Parathyroid adenoma (tissue), 2 donors: ENCODE measurements around the gene C19orf44.

Source experiments
- H2AFZ ChIP-seq: fragments of 300-600 bp; sonication (generic); one replicate; pipeline ENCODE4 v1.7.0; 2017; ENCODE audit warnings: antibody characterized with exemption, mild to moderate bottlenecking
- H3K27ac ChIP-seq: fragments of 300-600 bp; sonication (generic); one replicate; pipeline ENCODE4 v1.7.0; 2017
- H3K27me3 ChIP-seq: fragments of 300-600 bp; sonication (generic); one replicate; pipeline ENCODE4 v1.7.0; 2017; ENCODE audit warnings: low read length; ENCODE audit not compliant: control insufficient read depth, insufficient read depth
- H3K36me3 ChIP-seq: fragments of 300-600 bp; sonication (generic); one replicate; pipeline ENCODE4 v1.7.0; 2017; ENCODE audit warnings: low read length; ENCODE audit not compliant: control insufficient read depth, insufficient read depth
- H3K4me1 ChIP-seq: fragments of 300-600 bp; sonication (generic); one replicate; pipeline ENCODE4 v1.7.0; 2017; ENCODE audit warnings: control low read depth
- H3K4me2 ChIP-seq: fragments of 300-600 bp; sonication (generic); one replicate; pipeline ENCODE4 v1.7.0; 2017; ENCODE audit warnings: low read length
- H3K4me3 ChIP-seq: fragments of 300-600 bp; sonication (generic); one replicate; pipeline ENCODE4 v1.7.0; 2017; ENCODE audit warnings: low read depth, low read length
- H3K79me2 ChIP-seq: fragments of 300-600 bp; sonication (generic); one replicate; pipeline ENCODE4 v1.7.0; 2017; ENCODE audit warnings: control low read depth
- H3K9ac ChIP-seq: fragments of 300-600 bp; sonication (generic); one replicate; pipeline ENCODE4 v1.7.0; 2017; ENCODE audit warnings: mild to moderate bottlenecking
- H3K9me3 ChIP-seq: fragments of 300-600 bp; sonication (generic); one replicate; pipeline ENCODE4 v1.7.0; 2017; ENCODE audit warnings: low read length; ENCODE audit not compliant: control insufficient read depth
- TF ChIP-seq, protein P1 (sequence below): fragments of 300-600 bp; sonication (generic); IDR thresholded peaks from one replicate; pipeline ENCODE4 v1.7.0; 2017; ENCODE audit warnings: antibody characterized with exemption, mild to moderate bottlenecking
- donor health status: primary hyperparathyroidism.

C19orf44 gene

GRCh38 chr19:16532440-16533234, 36.4 kb downstream of the C19orf44 start:
- Histone ChIP-seq H3K4me3 (no peak overlapping the region), H2AFZ (no peak overlapping the region), H3K27me3 (no peaks in the 10 kb centered on the region), H3K4me1 (no peaks in the 10 kb centered on the region), H3K36me3 (no peaks in the 10 kb centered on the region), H3K4me2 (no peak overlapping the region), H3K27ac (no peak overlapping the region), H3K9ac (no peak overlapping the region), H3K9me3 (no peaks in the 10 kb centered on the region), H3K79me2 (peaks cover 19% of the 10 kb centered on the region)
- TF ChIP-seq, protein P1, sequence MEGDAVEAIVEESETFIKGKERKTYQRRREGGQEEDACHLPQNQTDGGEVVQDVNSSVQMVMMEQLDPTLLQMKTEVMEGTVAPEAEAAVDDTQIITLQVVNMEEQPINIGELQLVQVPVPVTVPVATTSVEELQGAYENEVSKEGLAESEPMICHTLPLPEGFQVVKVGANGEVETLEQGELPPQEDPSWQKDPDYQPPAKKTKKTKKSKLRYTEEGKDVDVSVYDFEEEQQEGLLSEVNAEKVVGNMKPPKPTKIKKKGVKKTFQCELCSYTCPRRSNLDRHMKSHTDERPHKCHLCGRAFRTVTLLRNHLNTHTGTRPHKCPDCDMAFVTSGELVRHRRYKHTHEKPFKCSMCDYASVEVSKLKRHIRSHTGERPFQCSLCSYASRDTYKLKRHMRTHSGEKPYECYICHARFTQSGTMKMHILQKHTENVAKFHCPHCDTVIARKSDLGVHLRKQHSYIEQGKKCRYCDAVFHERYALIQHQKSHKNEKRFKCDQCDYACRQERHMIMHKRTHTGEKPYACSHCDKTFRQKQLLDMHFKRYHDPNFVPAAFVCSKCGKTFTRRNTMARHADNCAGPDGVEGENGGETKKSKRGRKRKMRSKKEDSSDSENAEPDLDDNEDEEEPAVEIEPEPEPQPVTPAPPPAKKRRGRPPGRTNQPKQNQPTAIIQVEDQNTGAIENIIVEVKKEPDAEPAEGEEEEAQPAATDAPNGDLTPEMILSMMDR: no peak

DNA sequence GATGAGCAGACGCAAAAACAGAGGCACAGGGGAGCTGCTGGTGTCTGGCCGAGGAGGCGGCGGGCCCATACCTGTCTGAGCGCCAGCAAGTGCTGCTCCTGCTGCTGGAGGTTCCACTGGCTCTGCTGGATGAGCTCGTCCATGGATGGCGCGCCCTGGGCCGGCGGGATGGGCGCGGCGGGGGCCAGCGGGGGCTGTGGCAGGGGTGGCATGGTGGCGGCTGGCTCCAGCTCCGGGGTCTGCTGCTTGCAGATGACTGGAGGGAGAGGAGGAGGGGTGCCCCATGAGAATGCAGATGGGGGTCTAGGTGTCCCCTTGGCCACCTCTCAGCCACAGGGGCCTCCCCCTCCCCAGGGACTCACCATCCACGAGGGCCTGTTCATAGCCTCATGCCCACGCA, 39.2 kb downstream of the C19orf44 start:
- Histone ChIP-seq H3K9me3 (no peaks in the 10 kb centered on the region), H3K79me2 (peaks cover 42% of the 10 kb centered on the region), H2AFZ (no peak overlapping the region), H3K27ac (no peak overlapping the region), H3K4me2 (no peak overlapping the region), H3K9ac (no peak overlapping the region), H3K27me3 (no peaks in the 10 kb centered on the region), H3K36me3 (no peaks in the 10 kb centered on the region), H3K4me3 (no peak overlapping the region), H3K4me1 (no peaks in the 10 kb centered on the region)
- TF ChIP-seq, protein P1: no peak

- no peaks in the 10 kb centered on the region for H3K27me3 ChIP-seq
- no peak overlapping the region for H3K9ac ChIP-seq
- no peak overlapping the region for H2AFZ ChIP-seq
- H3K4me3 ChIP-seq: no peak overlapping the region
- no peak overlapping the region for H3K27ac ChIP-seq
- no peaks in the 10 kb centered on the region for H3K9me3 ChIP-seq
- H3K4me1 ChIP-seq: peaks cover 3% of the 10 kb centered on the region
- TF ChIP-seq, protein P1: no peak
- H3K79me2 ChIP-seq: peaks cover 49% of the 10 kb centered on the region
- no peak overlapping the region for H3K4me2 ChIP-seq
- no peaks in the 10 kb centered on the region for H3K36me3 ChIP-seq
These were observed 39.9 kb downstream of the C19orf44 start for GRCh38 chr19:16536130-16536529.

GRCh38 chr19:16537111-16537510, 40.9 kb downstream of the C19orf44 start:
- TF ChIP-seq, protein P1: no peak
- Histone ChIP-seq H3K36me3 (no peaks in the 10 kb centered on the region), H3K4me3 (no peak overlapping the region), H3K27ac (no peak overlapping the region), H3K9ac (no peak overlapping the region), H3K4me2 (no peak overlapping the region), H3K9me3 (no peaks in the 10 kb centered on the region), H3K27me3 (no peaks in the 10 kb centered on the region), H3K4me1 (peaks cover 3% of the 10 kb centered on the region), H3K79me2 (peaks cover 59% of the 10 kb centered on the region), H2AFZ (no peak overlapping the region)

GRCh38 chr19:16540948-16541347, 44.8 kb downstream of the C19orf44 start:
- Histone ChIP-seq H3K27ac (no peak overlapping the region), H3K9ac (no peak overlapping the region)

More at GRCh38 chr19:16540948-16541347, 44.8 kb downstream of the C19orf44 start:
- no peak overlapping the region for H3K4me3 ChIP-seq
- TF ChIP-seq, protein P1: no peak
- H3K4me1 ChIP-seq: peaks cover 3% of the 10 kb centered on the region
- no peak overlapping the region for H2AFZ ChIP-seq
- H3K4me2 ChIP-seq: peak overlapping the region; percentile 93
- H3K27me3 ChIP-seq: no peaks in the 10 kb centered on the region
- H3K9me3 ChIP-seq: no peaks in the 10 kb centered on the region
- H3K79me2 ChIP-seq: peaks cover 55% of the 10 kb centered on the region
- H3K36me3 ChIP-seq: no peaks in the 10 kb centered on the region
